Spinal cord (tissue), 4 donors: ENCODE measurements around the gene XAGE1B. TPM values are rescaled to one million over a fixed set of nuclear protein-coding genes. Genes with fewer than 3 reads are reported as not detected.

Experiments used
- polyA plus RNA-seq, 2 donors: library from polyadenylated mRNA; unstranded; fragments of 120-200 nt; gene quantifications; one replicate each; pipeline ENCODE4 v1.2.1, GENCODE V29; 2013; ENCODE audit not compliant: insufficient read length in 2 of 2
- small RNA-seq: library from RNA; depleted of rRNA; stranded (forward); fragments of <200 nt; gene quantifications from one replicate; pipeline ENCODE3, GENCODE V24; 2014; ENCODE audit warnings: low replicate concordance
- total RNA-seq, 2 donors: library from RNA; depleted of rRNA in 1 of 2; stranded (reverse); fragments of 120-200 nt in 1 of 2; fragments of >200 nt in 1 of 2; gene quantifications; one replicate each; pipeline versions ENCODE4 v1.2.3 to v1.2.4, GENCODE V29; 2013 to 2014

The XAGE1B gene
- total and polyA plus RNA-seq, 4 donors = not detected

Small RNAs within 50 kb of the gene (small RNA-seq; reads per million reads assigned to genes)
- gene BX510359.8 (not detected), gene RBM22P7 (not detected)

Other genes starting within 250 kb of the XAGE1B start
- under 1 TPM in 1 of 2 donors, not detected in 1; 0.50 TPM for gene XAGE2, start 148.0 kb downstream of the XAGE1B start, total RNA-seq
- gene XAGE2, start 148.0 kb downstream of the XAGE1B start, polyA plus RNA-seq = not detected
- gene XAGE1A, start 21.3 kb downstream of the XAGE1B start, total RNA-seq = not detected
- not detected for gene XAGE1A, start 21.3 kb downstream of the XAGE1B start, polyA plus RNA-seq
- not detected for gene SSX7, start 137.8 kb upstream of the XAGE1B start, total RNA-seq
- gene SSX7, start 137.8 kb upstream of the XAGE1B start, polyA plus RNA-seq = not detected
- not detected for gene SSX2, start 190.1 kb upstream of the XAGE1B start, total RNA-seq
- gene SSX2, start 190.1 kb upstream of the XAGE1B start, polyA plus RNA-seq = not detected
- not detected for gene SSX2B, start 234.2 kb upstream of the XAGE1B start, total RNA-seq
- gene SSX2B, start 234.2 kb upstream of the XAGE1B start, polyA plus RNA-seq = not detected